Lower lobe of right lung (tissue), 2 donors: ENCODE data around the gene RAMP1. TPM values are rescaled to one million over a fixed set of nuclear protein-coding genes. Genes with fewer than 3 reads are reported as not detected.

Source experiments
- ATAC-seq, 2 donors: fragments of 200-7000 bp; cut with Tn5 transposase; one replicate each; pipeline ENCODE4 v1.9.1; 2020 to 2022; ENCODE audit warnings: mild to moderate bottlenecking in 2 of 2, moderate library complexity in 2 of 2
- DNase-seq: peaks from one replicate; pipeline ENCODE4 v3.0.0-alpha.2; 2020
- H3K27ac ChIP-seq: fragments of 200-600 bp; one replicate; pipeline ENCODE4 v1.8.0; 2022
- H3K27me3 ChIP-seq: fragments of 200-600 bp; one replicate; pipeline ENCODE4 v1.8.0; 2022; ENCODE audit warnings: low read depth
- H3K36me3 ChIP-seq: fragments of 200-600 bp; one replicate; pipeline ENCODE4 v1.8.0; 2022; ENCODE audit warnings: mild to moderate bottlenecking
- H3K4me1 ChIP-seq: fragments of 200-600 bp; one replicate; pipeline ENCODE4 v1.8.0; 2022
- H3K4me3 ChIP-seq: fragments of 200-600 bp; one replicate; pipeline ENCODE4 v1.8.0; 2022; ENCODE audit warnings: mild to moderate bottlenecking
- H3K9me3 ChIP-seq: fragments of 200-600 bp; one replicate; pipeline ENCODE4 v1.8.0; 2022
- intact Hi-C: fragments of 100-400 bp; cut with DNase I; formaldehyde crosslinking; loops from one replicate; pipeline ENCODE4 v1.11.0; 2022
- total RNA-seq: library from RNA; stranded (reverse); fragmentation: NEBNext Ultra II Directional; extraction: Animal tissue kit (Norgen Biotek cat#: 25700); gene quantifications from one replicate; pipeline ENCODE4 v1.2.1, GENCODE V29; 2021
- TF ChIP-seq, protein P1 (sequence below): fragments of 200-600 bp; IDR thresholded peaks from one replicate; pipeline ENCODE4 v1.8.0; 2022; ENCODE audit warnings: antibody characterized with exemption, mild to moderate bottlenecking
- donor health status: DM: no; HTN: yes; CAD: no; lungs with severe emphysema.

RAMP1 gene
- total RNA-seq, 1 donor from 2014 or later, result 5.1 TPM

DNA sequence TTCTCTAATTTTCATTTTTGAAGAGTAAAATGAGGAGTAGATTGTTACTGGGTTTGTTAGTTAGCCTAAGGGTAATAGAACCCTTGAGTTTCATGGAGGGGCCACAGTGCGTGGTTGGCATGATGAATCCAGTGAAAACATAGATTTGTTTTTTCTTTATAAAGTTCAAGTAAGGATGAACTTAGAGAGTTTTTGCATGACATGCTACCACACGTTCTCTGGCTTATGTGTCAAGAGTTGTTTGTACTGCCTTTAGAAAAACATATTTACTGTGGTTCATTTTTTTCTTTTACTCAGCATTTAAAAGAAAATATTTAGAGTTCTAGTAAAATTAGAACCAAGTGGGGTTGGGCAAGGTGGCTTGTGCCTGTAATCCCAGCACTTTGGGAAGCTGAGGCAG is 39.0 kb upstream of the RAMP1 start:
- TF ChIP-seq, protein P1, sequence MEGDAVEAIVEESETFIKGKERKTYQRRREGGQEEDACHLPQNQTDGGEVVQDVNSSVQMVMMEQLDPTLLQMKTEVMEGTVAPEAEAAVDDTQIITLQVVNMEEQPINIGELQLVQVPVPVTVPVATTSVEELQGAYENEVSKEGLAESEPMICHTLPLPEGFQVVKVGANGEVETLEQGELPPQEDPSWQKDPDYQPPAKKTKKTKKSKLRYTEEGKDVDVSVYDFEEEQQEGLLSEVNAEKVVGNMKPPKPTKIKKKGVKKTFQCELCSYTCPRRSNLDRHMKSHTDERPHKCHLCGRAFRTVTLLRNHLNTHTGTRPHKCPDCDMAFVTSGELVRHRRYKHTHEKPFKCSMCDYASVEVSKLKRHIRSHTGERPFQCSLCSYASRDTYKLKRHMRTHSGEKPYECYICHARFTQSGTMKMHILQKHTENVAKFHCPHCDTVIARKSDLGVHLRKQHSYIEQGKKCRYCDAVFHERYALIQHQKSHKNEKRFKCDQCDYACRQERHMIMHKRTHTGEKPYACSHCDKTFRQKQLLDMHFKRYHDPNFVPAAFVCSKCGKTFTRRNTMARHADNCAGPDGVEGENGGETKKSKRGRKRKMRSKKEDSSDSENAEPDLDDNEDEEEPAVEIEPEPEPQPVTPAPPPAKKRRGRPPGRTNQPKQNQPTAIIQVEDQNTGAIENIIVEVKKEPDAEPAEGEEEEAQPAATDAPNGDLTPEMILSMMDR, result no peak
- H3K36me3 ChIP-seq, result no peaks in the 10 kb centered on the region
- H3K4me3 ChIP-seq, result no peak overlapping the region
- DNase-seq (no peak), ATAC-seq (no peak)
- intact Hi-C loops, result no loop called here
- H3K27ac ChIP-seq, result no peak overlapping the region
- H3K27me3 ChIP-seq, result no peaks in the 10 kb centered on the region
- H3K9me3 ChIP-seq, result no peaks in the 10 kb centered on the region
- no peaks in the 10 kb centered on the region for H3K4me1 ChIP-seq

DNA sequence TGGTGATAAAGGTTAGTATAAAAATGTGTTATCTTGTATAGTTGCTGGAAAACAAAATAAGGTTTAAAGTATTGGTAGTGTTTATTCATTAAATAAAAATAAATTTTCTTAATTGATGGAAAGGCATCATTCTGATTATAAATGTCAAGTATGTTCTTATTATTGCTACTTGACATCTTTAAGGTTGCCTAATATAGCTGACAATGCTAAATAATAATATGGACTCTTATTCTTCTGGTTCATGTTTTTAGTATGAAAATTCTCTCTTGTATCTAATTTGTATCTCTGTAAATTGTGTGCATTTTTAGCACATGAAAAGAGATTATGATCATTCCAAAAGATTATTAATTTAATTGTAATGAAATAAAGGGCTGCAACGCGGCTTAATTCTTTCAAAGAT is 35.9 kb upstream of the RAMP1 start:
- H3K4me1 ChIP-seq, result no peaks in the 10 kb centered on the region
- ATAC-seq (no peak), DNase-seq (no peak)
- H3K36me3 ChIP-seq, result no peaks in the 10 kb centered on the region
- no peak overlapping the region for H3K27ac ChIP-seq
- no peaks in the 10 kb centered on the region for H3K27me3 ChIP-seq
- intact Hi-C loops, result no loop called here
- TF ChIP-seq, protein P1, result no peak
- no peak overlapping the region for H3K4me3 ChIP-seq
- no peaks in the 10 kb centered on the region for H3K9me3 ChIP-seq

DNA sequence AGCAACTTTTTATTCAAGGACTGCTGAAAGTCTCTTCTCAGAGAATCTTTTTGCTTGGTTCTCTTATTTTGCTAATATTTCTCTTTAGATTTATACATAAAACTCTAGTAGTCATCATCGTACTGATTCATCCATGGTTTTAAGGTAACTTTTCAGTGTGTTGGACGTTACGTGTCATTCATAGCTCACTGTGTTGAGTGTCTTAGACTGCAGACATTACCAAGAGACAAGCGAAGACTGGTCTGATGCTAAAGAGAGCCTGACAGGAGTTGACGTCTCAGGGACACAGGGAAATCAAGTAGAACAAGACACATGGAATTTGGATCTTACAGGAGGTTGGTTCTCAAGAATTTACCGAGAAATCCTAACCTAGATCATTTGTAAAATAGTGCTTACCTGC is 35.3 kb upstream of the RAMP1 start:
- H3K27me3 ChIP-seq, result no peaks in the 10 kb centered on the region
- DNase-seq, result no peak
- no peak overlapping the region for H3K27ac ChIP-seq
- H3K9me3 ChIP-seq, result no peaks in the 10 kb centered on the region
- TF ChIP-seq, protein P1, result no peak
- H3K4me1 ChIP-seq, result no peaks in the 10 kb centered on the region
- no peaks in the 10 kb centered on the region for H3K36me3 ChIP-seq
- no peak overlapping the region for H3K4me3 ChIP-seq
- ATAC-seq, result no peak
- intact Hi-C loops, result no loop called here

DNA sequence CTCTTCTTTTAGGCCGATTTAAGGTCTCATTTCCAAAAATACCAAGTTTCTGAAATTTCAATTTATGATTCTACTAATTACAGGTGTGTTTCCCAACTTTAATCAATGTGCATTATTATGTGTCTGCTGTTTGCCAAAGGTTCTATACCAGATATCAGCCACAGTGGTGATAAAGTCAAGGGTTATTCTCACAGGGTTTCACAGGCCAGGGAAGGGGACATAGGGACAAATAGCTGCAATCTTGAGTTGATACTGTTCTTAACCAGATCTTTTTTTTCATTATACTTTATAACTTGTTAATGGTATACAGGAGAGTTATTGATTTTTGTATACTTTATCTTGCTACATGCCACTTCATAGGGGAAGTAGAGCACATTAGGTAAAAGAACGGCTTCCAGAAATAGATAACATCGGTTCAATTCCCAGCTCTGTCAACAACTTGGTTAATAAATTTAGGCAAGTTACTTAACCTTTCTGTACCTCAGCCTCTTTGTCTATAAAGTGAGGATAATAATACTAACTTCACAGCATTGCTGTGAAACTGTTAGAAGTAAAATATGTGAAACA is 31.9 kb upstream of the RAMP1 start:
- no peaks in the 10 kb centered on the region for H3K4me1 ChIP-seq
- TF ChIP-seq, protein P1, result no peak
- no peak for DNase-seq
- no peaks in the 10 kb centered on the region for H3K9me3 ChIP-seq
- no peak overlapping the region for H3K27ac ChIP-seq
- intact Hi-C loops, result no loop called here
- no peak overlapping the region for H3K4me3 ChIP-seq
- no peaks in the 10 kb centered on the region for H3K27me3 ChIP-seq
- ATAC-seq, result no peak
- H3K36me3 ChIP-seq, result no peaks in the 10 kb centered on the region

GRCh38 chr2:237830522-237830921 is 28.9 kb upstream of the RAMP1 start:
- intact Hi-C loops, result no loop called here
- ATAC-seq, result no peak
- no peak overlapping the region for H3K27ac ChIP-seq
- no peaks in the 10 kb centered on the region for H3K9me3 ChIP-seq
- H3K4me1 ChIP-seq, result no peaks in the 10 kb centered on the region
- TF ChIP-seq, protein P1, result no peak
- no peaks in the 10 kb centered on the region for H3K36me3 ChIP-seq
- H3K4me3 ChIP-seq, result no peak overlapping the region
- H3K27me3 ChIP-seq, result no peaks in the 10 kb centered on the region
- DNase-seq, result no peak

- ATAC-seq (no peak), DNase-seq (no peak)
- intact Hi-C loops, result no loop called here
- H3K9me3 ChIP-seq, result no peaks in the 10 kb centered on the region
- no peaks in the 10 kb centered on the region for H3K27me3 ChIP-seq
- no peaks in the 10 kb centered on the region for H3K4me1 ChIP-seq
- TF ChIP-seq, protein P1, result no peak
- no peak overlapping the region for H3K27ac ChIP-seq
- no peaks in the 10 kb centered on the region for H3K36me3 ChIP-seq
- H3K4me3 ChIP-seq, result no peak overlapping the region
These were observed 25.9 kb upstream of the RAMP1 start for GRCh38 chr2:237833546-237833945.
